ENCODE measurements around the gene AP1B1.
A peak's percentile ranks its signal among the peaks of the same experiment; 100 is the strongest.

The AP1B1 gene

DNA sequence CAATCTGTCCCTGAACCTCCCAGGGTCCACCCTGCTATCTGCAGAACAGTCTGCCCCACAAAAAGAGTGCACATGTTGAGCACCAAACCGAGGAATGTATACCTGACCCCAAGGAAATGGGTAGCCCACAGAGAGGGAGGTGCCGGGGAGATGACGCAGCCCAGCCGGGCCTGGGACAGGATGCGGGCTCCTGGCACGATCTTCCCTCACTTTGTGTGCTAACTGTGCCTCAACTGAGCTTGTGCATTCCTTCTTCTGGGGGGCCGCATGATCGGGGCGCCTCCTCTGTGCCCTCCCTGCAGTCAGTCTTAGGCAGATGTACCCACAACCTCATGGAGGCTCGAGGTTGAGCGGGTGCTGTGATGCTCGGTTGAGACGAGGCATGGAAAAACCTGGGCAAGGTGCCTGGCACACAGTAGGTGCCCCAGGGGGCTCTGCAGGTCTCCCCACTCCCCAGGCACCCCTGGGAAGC, 79.5 kb downstream of the AP1B1 start:
- H3K4me1 Mint-ChIP-seq, result peaks cover 17% of the 10 kb centered on the region
- H3K27me3 Mint-ChIP-seq, result peaks cover 23% of the 10 kb centered on the region

DNA sequence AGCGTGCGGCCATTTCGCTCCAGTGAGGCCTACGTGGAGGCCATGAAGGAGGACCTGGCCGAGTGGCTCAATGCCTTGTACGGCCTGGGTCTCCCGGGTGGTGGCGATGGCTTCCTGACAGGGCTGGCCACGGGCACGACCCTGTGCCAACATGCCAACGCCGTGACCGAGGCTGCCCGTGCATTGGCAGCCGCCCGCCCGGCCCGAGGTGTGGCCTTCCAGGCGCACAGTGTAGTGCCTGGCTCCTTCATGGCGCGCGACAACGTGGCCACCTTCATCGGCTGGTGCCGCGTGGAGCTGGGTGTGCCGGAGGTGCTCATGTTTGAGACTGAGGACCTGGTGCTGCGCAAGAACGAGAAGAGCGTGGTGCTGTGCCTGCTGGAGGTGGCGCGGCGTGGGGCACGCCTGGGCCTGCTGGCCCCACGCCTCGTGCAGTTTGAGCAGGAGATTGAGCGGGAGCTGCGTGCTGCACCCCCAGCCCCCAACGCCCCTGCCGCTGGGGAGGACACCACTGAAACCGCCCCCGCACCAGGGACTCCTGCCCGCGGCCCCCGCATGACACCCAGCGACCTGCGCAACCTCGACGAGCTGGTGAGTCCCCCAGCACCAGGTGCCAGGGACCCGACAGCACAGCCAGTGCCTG, 80.1 kb downstream of the AP1B1 start:
- no peak overlapping the region for H3K27ac Mint-ChIP-seq
- peaks cover 15% of the 10 kb centered on the region for H3K4me1 Mint-ChIP-seq
- H3K9me3 Mint-ChIP-seq, result no peaks in the 10 kb centered on the region

More for the DNA sequence above, 79.5 kb downstream of the AP1B1 start:
- H3K4me3 Mint-ChIP-seq, result no peak overlapping the region
- H3K36me3 Mint-ChIP-seq, result no peaks in the 10 kb centered on the region
- H3K27ac Mint-ChIP-seq, result no peak overlapping the region
- no peaks in the 10 kb centered on the region for H3K9me3 Mint-ChIP-seq

DNA sequence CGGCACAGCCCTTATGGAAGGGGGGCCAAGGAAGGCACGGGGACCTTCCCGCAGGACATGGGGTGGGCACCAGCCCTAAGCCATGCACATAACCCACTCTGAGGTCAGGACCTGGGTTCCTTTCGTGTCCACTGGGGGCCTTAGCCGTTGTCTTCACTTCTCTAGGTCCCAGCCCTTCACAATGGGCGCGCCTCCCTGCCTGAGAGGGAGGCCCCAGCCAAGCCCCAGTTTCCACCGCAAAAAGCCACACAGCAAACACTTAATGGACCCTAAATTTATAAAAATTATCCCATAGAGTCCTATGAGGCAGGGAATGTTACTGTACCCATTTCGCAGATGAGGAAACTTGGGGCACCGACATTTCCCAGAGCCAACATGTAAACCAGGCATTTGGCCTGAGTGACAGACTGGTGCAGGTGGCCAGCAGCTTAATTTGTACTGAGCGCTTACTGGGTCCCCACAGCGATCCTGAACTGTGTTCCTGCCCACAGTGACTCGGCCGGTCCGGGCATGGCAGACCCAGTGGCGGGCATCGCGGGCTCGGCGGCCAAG, 80.7 kb downstream of the AP1B1 start:
- Mint-ChIP-seq H3K27me3 (peaks cover 14% of the 10 kb centered on the region), H3K4me1 (peaks cover 9% of the 10 kb centered on the region), H3K9me3 (no peaks in the 10 kb centered on the region), H3K4me3 (peak overlapping the region; percentile 89), H3K27ac (no peak overlapping the region), H3K36me3 (no peaks in the 10 kb centered on the region)

More for the DNA sequence above, 80.1 kb downstream of the AP1B1 start:
- H3K4me3 Mint-ChIP-seq, result no peak overlapping the region
- no peaks in the 10 kb centered on the region for H3K36me3 Mint-ChIP-seq
- peaks cover 19% of the 10 kb centered on the region for H3K27me3 Mint-ChIP-seq

DNA sequence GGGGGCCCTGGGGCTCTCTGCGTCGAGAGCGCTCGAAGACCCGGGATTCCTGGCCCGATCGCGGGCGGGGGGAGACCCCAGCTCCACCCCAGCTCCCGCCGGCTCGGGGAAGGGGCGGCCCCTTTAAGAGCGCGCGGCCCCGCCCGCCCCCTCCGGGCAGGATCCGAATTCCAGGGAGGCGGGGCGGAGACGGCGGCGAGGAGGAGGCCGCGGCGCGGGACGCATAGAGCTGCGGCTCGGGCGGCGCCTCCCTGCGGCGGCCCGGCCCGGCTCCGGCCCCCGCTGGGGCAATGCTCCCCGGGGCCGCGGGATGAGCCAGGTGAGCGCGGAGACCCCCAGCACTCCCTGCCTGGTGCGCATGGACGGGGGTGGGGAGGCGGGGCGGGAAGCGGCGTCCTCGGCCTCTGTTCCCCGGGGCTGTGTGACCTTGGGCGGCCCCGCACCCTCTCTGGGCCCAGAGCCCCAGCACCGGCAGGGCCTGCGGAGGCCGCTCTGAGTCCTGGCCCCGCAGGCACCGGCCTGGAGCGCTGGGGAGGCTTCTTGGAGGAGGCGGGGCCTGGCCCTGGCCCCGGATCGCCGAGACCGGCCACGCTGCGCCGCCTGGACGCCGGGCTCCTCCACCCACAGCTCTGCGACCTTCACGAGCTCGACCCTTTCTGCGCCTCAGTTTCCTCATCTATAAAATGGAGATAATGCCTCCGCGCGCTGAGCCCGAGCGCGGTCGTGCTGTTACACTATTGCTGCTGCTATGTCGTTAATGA, 81.4 kb downstream of the AP1B1 start:
- no peak overlapping the region for H3K27ac Mint-ChIP-seq
- H3K9me3 Mint-ChIP-seq, result no peaks in the 10 kb centered on the region
- peaks cover 7% of the 10 kb centered on the region for H3K4me1 Mint-ChIP-seq
- peak overlapping the region; percentile 89 for H3K4me3 Mint-ChIP-seq
- H3K36me3 Mint-ChIP-seq, result no peaks in the 10 kb centered on the region
- peaks cover 9% of the 10 kb centered on the region for H3K27me3 Mint-ChIP-seq

DNA sequence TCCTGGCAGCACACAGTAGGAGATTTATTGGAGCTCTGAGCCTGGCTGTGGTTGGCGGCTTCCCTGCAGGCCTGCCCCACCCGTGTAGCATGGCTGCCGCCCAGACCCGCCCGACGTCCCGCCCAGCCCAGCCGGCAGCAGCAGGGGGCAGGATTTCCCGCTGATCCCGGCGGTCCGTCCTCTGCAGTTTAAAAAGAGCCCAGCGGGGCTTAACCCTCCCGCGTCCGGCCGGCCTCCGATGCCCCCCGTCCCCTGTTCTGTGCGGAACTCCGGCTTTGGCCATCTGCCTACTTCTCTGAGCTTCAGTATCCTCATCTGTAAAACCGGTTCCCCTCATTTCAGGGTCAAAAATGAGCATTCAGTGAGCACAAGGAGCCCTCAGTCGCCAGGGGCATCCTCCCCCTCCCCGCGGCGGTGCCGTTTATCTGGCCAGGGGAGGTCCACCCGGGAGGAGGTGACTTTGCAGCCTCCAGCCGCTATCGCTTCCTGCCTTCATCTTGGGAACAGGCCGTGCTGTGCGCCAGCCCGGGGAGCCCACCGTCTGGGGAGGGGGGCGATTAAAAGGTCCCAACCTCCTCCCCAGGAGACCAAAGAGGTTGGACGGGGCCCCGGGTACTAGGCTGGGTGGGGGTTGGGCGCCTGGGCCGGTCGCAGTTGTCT, 82.1 kb downstream of the AP1B1 start, which contains the start of gene GAS2L1:
Gene GAS2L1, plus strand, starts transcription at position 476 of the 660 bp plus-strand sequence. CDS start 1,456 bp downstream, outside the sequence.
- peaks cover 7% of the 10 kb centered on the region for H3K4me1 Mint-ChIP-seq
- H3K27ac Mint-ChIP-seq, result no peak within 1 kb of the TSS
- H3K9me3 Mint-ChIP-seq, result no peaks in the 10 kb centered on the region

DNA sequence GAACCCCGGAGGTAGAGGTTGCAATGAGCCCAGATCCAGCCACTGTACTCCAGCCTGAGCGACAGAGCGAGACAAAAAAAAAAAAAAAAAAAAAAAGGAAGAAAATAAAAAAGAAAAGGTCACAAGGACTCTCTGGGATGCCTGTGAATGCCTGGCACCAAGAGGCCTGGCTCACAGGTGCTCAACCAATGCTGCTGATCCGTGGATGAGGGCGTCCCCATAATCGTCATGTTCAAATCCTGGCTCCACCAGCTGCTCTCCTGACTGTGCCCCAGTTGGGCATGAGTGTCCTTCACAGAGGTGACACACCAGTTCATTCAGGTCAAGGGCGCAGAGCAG, 82.6 kb downstream of the AP1B1 start:
- H3K36me3 Mint-ChIP-seq, result peaks cover 4% of the 10 kb centered on the region
- H3K4me1 Mint-ChIP-seq, result peaks cover 7% of the 10 kb centered on the region
- H3K4me3 Mint-ChIP-seq, result peak overlapping the region; percentile 70
- H3K9me3 Mint-ChIP-seq, result no peaks in the 10 kb centered on the region
- H3K27ac Mint-ChIP-seq, result no peak overlapping the region
- peaks cover 8% of the 10 kb centered on the region for H3K27me3 Mint-ChIP-seq

More for the DNA sequence above, 82.1 kb downstream of the AP1B1 start, which contains the start of gene GAS2L1:
- H3K36me3 Mint-ChIP-seq, result no peaks in the 10 kb centered on the region
- peaks cover 8% of the 10 kb centered on the region for H3K27me3 Mint-ChIP-seq
- peak within 1 kb of the TSS; percentile 89 for H3K4me3 Mint-ChIP-seq

DNA sequence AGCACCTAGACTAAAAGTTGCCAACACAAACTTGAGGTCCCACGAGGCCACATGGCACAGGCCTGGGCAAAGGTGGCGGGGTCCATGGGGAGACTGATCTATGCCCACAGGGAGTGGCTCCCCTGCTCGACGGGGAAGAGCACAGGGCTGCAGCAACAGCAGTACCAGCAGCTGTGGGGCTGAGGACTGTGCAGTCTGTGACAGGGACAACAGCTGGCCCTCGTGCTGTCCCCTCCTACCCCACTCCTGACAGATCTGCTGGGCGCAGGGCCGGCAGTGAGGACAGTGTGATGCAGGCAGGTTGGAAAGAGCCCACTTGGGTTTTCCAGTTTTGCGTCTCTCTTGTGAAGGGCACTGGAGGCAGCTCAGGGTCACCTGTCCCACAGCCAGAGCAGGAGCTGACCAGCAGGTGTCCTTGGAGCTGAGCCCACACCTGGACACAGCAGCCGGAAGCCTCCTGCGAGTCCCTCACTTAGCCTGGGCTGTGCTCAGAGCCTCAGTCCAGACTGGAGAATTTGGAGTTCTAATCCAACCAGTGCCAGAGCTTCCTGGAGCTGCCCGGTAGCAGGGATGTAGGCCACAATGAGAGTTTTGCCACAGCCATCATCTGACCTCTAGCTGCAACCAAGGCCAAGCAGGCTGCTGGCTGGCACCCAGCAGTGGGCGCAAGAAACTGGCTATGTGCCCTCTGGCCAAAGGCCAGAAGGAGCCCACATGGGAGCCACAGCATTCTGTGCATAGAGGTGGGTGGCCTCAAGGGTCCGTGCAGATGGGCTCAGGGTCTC, 85.5 kb downstream of the AP1B1 start:
- Mint-ChIP-seq H3K27me3 (peaks cover 8% of the 10 kb centered on the region), H3K36me3 (peaks cover 15% of the 10 kb centered on the region), H3K4me1 (peaks cover 7% of the 10 kb centered on the region), H3K4me3 (no peak overlapping the region), H3K27ac (no peak overlapping the region), H3K9me3 (no peaks in the 10 kb centered on the region)

DNA sequence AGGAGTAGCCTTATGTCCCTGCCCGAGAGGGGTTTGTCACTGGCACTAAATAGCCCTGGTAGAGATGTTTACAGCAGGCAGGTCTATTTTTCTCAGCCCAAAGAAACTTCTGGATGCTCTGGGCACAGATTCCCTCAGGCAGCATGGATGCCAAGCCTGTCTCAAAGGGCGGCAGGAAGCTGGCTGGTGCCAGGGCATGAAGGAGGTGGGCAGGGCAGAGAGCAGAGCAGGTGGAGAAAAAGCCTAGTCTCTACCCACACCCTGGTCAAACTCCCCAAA, 86.0 kb downstream of the AP1B1 start:
- Mint-ChIP-seq H3K4me1 (peaks cover 7% of the 10 kb centered on the region), H3K9me3 (no peaks in the 10 kb centered on the region), H3K27me3 (peaks cover 7% of the 10 kb centered on the region), H3K36me3 (peaks cover 19% of the 10 kb centered on the region), H3K27ac (no peak overlapping the region), H3K4me3 (no peak overlapping the region)

DNA sequence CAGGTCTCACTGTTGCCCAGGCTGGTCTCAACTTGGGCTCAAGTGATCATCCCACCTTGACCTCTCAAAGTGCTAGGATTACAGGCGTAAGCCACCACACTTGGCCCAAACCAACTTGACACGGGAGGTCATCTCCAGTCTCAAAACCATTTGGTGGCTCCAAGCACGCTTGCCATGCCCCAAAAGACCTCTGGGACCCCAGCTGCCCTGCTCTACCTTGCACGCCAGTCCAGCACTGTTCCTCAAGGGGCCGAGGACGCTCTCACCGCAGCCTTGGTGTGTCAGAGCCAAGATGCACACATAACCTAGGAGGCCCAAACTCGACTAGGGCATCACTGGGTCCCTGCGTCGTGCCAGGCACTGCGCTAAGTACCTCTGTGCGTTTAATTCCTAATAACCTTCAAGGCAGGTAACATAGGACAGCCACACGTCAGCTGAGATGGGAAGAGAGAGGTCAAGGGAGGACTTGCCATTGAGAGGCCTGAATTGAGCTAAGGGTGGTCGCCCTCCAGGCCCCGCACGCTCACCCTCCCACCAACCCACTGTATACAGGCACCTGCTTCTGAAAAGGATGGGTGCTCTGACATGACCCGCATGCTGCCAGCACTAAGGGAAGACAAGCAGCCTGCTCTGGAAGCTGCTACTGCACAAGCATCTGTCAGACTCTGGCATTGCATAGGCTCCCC, 86.5 kb downstream of the AP1B1 start:
- Mint-ChIP-seq H3K36me3 (peaks cover 19% of the 10 kb centered on the region), H3K27me3 (peaks cover 6% of the 10 kb centered on the region), H3K27ac (peak overlapping the region; percentile 57), H3K9me3 (no peaks in the 10 kb centered on the region), H3K4me3 (no peak overlapping the region), H3K4me1 (peaks cover 7% of the 10 kb centered on the region)

DNA sequence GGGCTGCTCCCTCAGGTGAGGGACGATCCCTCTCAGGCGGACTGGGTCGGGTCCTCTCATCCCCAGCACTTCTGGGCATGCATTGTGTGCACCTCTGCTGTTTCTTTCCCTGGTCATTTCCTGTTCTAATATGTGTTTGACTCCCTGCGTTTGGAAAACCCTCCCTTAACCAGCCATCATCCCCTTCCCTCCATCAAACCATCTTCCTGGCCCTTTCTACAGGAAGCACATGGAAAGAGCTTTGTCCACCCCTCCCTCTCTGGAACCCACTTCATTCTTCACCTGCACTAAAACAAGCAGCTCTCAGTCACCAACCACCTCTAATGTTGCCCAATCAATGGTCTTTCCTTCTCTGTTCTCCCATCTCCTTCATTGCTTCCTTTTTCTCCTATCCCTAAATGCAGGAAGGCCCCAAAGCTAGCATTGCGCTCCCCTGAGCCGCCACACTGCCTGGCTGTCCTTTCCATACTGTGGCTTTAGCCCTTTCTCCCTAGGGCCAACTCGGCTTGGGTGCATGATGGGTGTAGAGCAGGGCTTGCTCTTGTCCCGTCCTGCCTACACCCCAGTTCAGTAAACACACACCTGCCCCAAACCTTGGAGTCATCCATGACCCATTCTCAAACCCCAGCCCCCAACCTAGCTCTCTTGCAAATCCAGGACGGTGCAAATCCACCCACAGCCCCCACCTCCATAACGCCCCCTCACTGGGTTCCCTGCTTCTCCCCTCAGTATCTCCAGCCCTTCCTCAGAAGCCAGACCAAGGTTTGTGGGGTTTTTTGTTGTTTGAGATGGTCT, 87.4 kb downstream of the AP1B1 start:
- Mint-ChIP-seq H3K4me1 (peaks cover 3% of the 10 kb centered on the region), H3K27ac (peak overlapping the region; percentile 57), H3K27me3 (peaks cover 6% of the 10 kb centered on the region), H3K4me3 (no peak overlapping the region), H3K36me3 (peaks cover 19% of the 10 kb centered on the region), H3K9me3 (no peaks in the 10 kb centered on the region)

DNA sequence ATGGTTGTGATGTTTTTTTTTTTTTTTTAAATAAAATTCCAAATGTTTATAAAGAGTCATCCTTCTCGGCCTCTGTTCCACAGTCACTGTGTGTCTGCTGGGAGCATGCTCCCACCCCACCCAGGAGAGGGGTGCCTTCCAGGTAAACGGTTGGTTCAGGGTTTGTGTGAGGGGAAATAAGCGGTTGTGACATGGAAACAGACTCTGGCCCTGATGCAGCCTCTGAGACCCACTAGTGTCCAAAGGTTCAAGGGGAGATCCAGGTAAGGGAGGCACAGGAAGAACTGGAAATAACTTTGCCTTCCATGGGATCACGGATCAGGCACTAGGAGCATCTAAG, 87.9 kb downstream of the AP1B1 start:
- no peaks in the 10 kb centered on the region for H3K4me1 Mint-ChIP-seq
- no peak overlapping the region for H3K4me3 Mint-ChIP-seq
- peaks cover 22% of the 10 kb centered on the region for H3K36me3 Mint-ChIP-seq
- H3K27me3 Mint-ChIP-seq, result peaks cover 4% of the 10 kb centered on the region
- no peak overlapping the region for H3K27ac Mint-ChIP-seq
- H3K9me3 Mint-ChIP-seq, result no peaks in the 10 kb centered on the region

DNA sequence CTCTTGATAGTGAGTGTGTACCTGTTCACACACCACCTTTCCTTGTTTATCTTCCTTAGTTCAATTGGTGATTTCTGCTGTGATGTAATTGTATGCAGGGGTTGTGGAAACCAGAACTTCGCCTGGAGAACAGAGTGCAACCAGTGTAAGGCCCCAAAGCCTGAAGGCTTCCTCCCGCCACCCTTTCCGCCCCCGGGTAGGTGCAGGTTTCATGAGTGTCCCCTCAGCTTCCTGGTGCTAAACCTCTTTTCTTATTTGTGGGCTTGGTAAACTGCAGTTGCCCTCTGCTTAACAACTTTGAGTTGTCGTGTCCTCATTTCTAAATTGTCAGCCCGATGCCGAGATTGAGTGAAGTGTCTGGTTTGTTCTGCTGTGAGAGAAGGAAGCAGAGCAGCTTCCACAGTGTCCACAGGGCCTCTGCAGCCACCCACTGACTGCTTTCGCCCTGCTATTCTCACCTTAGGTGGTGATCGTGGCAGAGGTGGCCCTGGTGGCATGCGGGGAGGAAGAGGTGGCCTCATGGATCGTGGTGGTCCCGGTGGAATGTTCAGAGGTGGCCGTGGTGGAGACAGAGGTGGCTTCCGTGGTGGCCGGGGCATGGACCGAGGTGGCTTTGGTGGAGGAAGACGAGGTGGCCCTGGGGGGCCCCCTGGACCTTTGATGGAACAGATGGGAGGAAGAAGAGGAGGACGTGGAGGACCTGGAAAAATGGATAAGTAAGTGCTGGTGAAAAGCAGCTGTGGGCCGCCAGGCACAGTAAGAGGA, 89.1 kb downstream of the AP1B1 start:
- Mint-ChIP-seq H3K4me3 (no peak overlapping the region), H3K4me1 (no peaks in the 10 kb centered on the region), H3K27ac (no peak overlapping the region), H3K27me3 (peaks cover under 1% of the 10 kb centered on the region), H3K36me3 (peaks cover 22% of the 10 kb centered on the region), H3K9me3 (no peaks in the 10 kb centered on the region)

DNA sequence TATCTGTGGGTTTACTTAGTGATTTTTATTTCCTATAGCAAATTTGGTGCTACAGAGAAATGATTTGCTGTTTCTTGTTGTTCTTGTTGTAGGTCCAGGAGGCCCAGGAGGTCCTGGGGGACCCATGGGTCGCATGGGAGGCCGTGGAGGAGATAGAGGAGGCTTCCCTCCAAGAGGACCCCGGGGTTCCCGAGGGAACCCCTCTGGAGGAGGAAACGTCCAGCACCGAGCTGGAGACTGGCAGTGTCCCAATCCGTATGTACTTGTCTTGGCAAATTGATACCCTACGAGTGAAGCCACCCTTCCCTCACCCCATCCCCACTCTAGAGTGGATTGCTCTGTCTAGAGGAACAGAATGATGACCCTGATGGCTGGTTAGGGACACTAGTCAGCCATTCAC, 89.7 kb downstream of the AP1B1 start:
- Mint-ChIP-seq H3K27ac (no peak overlapping the region), H3K4me1 (no peaks in the 10 kb centered on the region), H3K27me3 (no peaks in the 10 kb centered on the region), H3K4me3 (no peak overlapping the region), H3K9me3 (no peaks in the 10 kb centered on the region), H3K36me3 (peaks cover 22% of the 10 kb centered on the region)

DNA sequence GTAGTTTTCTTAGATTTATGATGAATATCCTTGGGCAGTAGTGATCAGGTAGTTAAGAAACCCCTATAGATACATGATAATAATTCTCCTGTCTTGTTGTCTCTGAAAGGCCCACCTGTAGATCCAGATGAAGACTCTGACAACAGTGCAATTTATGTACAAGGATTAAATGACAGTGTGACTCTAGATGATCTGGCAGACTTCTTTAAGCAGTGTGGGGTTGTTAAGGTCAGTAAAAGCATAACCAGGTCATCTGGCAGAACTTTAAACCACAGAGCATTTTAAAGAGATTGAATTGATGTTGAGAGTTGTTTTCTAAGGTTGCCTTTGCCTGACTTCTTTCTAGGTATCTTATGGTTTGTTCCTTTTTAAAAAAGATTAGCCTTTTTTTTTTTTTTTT, 96.0 kb downstream of the AP1B1 start:
- peaks cover 20% of the 10 kb centered on the region for H3K36me3 Mint-ChIP-seq
- peaks cover 7% of the 10 kb centered on the region for H3K4me1 Mint-ChIP-seq
- H3K27ac Mint-ChIP-seq, result no peak overlapping the region
- no peaks in the 10 kb centered on the region for H3K27me3 Mint-ChIP-seq
- no peaks in the 10 kb centered on the region for H3K9me3 Mint-ChIP-seq
- no peak overlapping the region for H3K4me3 Mint-ChIP-seq
